GM19372 (cell line): Measurements from ENCODE around the gene ANKRD49.

Experiments used
- ATAC-seq: cut with Tn5 transposase; IDR thresholded peaks from one replicate; pipeline ENCODE4 v1.9.1; 2021; ENCODE audit warnings: mild to moderate bottlenecking, low read depth, moderate library complexity; ENCODE audit not compliant: unreplicated experiment

ANKRD49 gene, protein sequence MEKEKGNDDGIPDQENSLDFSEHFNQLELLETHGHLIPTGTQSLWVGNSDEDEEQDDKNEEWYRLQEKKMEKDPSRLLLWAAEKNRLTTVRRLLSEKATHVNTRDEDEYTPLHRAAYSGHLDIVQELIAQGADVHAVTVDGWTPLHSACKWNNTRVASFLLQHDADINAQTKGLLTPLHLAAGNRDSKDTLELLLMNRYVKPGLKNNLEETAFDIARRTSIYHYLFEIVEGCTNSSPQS

DNA sequence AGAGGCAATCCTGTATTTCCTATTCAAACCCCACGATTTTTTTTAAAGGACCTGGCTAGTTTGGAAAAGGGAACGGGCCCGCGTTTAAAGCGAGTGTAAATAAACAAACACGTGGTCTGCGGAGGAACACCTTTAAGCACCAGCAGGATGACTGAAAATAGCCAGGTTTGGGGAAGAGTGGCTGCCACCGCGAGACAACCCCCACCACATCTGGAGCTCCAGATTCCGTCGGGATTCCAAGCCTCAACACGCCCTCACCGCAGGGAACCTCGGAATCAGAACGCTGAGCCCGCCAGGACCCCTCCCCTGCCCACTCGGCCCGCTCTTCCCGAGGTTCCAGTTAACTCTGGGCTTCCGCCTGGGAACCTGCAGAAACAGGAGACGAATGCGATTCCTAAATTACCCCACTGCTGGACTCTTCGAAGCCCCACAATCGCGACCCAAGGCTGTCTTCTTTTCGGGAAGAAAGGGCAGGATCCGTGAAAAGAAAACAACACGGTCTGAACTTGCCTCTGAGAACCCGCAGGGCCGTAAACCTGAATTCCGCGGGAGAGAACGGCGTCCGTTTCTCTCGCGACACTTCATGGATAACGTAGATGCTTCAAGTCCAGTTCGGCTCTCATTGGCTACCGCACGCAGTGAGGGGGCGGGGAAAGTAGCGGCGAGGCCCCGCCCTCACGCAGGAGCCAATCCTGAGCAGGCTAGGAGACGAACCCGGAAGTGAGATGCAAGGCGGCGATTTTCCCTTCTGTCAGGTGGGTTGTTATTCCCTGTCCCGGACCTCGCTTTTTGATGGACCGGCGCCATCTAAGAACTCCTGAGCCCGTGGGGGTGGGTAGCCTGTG lies at the start of gene ANKRD49, which contains the start of gene MRE11:
Gene ANKRD49, plus strand, starts transcription at position 704 of the 845 bp plus-strand sequence. CDS start 2,710 bp downstream, outside the sequence.
Gene MRE11, minus strand, starts transcription at position 564 of the 845 bp plus-strand sequence. CDS start 1,043 bp downstream, outside the sequence.
- ATAC-seq, result peak; percentile 99

GRCh38 chr11:94445641-94446040 lies 48.1 kb upstream of the ANKRD49 start:
- no peak for ATAC-seq

GRCh38 chr11:94447149-94447548 lies 46.6 kb upstream of the ANKRD49 start:
- no peak for ATAC-seq

- ATAC-seq, result no peak
These were observed 44.8 kb upstream of the ANKRD49 start for GRCh38 chr11:94449029-94449428.

GRCh38 chr11:94449437-94449836 lies 44.3 kb upstream of the ANKRD49 start:
- no peak for ATAC-seq

GRCh38 chr11:94450048-94450447 lies 43.7 kb upstream of the ANKRD49 start:
- no peak for ATAC-seq

GRCh38 chr11:94452988-94453387 lies 40.8 kb upstream of the ANKRD49 start:
- no peak for ATAC-seq

DNA sequence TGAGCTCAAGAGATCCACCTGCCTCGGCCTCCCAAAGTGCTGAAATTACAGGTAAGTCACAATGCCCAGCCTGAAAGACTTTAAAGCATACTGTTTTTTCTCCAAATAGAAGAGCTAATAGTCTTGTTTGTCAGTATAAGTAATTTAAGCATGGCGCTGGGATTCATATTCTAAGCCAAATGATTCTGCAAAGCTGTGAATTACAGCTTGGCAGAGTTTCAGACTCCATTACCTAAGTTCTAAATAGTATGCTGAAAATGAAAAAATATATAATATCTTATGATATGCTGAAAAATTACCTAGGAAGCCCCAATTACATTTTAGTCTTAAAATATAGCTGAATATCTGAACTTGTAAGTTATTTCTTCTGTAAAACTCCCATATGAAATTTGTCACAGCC lies 39.5 kb upstream of the ANKRD49 start:
- ATAC-seq, result no peak

DNA sequence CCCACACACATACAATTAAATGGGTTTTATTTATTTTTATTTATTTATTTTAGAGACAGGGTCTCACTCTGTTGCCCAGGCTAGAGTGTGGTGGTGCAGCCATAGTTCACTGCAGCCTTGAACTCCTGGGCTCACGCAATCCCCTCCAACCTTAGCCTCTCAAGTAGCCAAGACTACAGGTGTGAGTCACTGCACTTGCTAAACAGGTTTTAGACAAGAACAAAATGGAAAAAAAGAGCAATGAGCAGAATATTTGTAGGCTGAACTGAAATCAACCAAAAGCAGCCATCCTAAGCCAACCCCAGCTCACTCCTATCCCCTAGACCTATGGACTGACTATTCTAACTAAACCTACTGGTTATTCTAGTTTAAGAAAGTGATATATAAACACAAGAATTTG lies 37.9 kb upstream of the ANKRD49 start:
- ATAC-seq, result no peak

GRCh38 chr11:94457118-94458029 lies 36.4 kb upstream of the ANKRD49 start:
- no peak for ATAC-seq

DNA sequence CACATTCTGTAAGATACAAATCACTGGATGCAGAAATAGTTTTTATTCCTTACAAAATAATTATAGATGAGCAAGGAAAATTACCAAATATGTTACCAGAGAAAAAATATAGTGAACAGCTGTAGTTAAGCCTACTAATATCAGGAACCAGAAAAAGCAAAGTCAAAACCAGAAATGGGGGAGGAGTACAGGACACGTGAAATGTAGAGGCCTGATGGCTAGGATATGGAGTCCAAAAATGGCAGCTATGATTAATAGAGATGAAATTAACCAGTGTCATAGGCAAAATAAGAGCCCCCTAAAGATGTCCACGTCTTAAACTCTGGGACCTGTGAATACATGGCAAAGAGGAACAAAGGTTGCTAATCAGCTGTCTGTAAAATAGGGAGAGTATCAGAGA lies 34.2 kb upstream of the ANKRD49 start:
- ATAC-seq, result no peak

- peak; percentile 63 for ATAC-seq
These were observed 24.4 kb upstream of the ANKRD49 start for GRCh38 chr11:94469416-94469815.

DNA sequence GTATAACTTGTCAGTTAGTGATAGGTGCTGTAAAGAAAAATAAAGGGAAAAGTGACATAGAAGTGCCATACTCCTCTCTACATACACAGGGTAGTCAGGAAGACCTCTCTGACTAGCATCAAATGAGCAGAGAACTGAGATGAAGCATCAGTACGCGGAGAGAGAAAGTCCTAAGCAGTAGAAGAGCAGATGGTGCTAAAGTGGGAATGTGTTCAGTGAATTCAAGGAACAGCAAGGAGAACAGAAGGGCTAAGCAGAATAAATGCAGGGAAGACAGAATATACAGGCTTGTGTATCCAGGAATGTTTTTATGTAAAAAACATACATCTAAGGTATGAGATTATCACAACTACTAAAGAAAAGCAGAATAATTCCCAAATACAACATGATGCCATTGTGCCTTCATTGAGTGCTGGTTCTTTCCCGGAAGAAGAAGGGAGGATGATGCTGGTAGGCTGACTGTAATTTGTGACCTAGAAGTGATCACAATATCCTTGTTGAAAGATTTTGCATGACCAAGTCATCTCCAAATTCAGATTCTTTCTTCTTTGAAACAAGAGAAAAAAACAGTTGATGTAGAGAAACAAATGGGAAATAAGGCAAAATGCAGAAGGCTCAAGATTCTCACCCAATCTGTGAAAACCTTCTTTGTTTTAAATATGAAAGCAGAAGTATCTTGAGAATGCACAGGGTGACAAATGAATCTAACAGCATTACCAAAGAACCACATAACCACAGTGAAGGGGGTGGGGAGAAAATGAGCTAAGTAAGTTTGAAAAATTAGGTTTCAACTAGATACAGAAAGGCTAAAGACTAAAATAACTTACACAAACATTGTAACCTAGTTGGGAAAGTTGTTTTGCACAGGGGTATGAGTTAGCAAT lies 20.6 kb upstream of the ANKRD49 start:
- ATAC-seq, result peak; percentile 86

- no peak for ATAC-seq
These were observed 16.2 kb upstream of the ANKRD49 start for GRCh38 chr11:94477624-94478023.

GRCh38 chr11:94481342-94481741 lies 12.4 kb upstream of the ANKRD49 start:
- ATAC-seq, result no peak

GRCh38 chr11:94486068-94486467 lies 7.7 kb upstream of the ANKRD49 start:
- ATAC-seq, result no peak

- ATAC-seq, result peak; percentile 61
These were observed 419 bp downstream of the ANKRD49 start for GRCh38 chr11:94494126-94494680.

GRCh38 chr11:94500181-94500580 lies 6.4 kb downstream of the ANKRD49 start:
- no peak for ATAC-seq

GRCh38 chr11:94501522-94501921 lies 7.7 kb downstream of the ANKRD49 start:
- no peak for ATAC-seq
